Measurements from ENCODE around the gene LAMB4.
A peak's percentile ranks its signal among the peaks of the same experiment; 100 is the strongest.

LAMB4 gene

GRCh38 chr7:108130261-108130660, at the start of gene LAMB4:
TSS of gene LAMB4 (minus strand) at chr7:108130361. CDS start at chr7:108123164, 7,197 bp downstream.
- no peak for DNase-seq (ENCODE audit: low spot score)

DNA sequence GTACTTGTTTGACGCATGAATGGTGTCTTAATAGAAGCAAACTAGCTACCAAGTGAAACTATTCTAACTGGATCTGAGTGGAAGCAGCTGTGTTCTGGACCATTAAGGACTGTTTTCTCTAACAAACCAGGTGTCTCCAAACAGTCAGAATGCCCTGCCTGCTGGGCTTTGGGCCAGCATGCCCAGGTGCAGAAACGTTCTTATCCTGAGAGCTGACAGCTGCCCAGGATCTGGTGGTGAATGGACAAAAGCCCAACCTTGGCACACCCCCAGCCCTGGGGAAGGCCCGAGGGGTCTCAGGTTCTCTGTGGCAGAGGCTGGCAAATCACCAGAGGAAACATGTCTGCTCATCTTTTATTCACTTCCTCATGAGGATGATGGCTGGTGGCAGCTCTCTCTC, 48.2 kb upstream of the LAMB4 start:
- DNase-seq (ENCODE audit: low spot score) = no peak

DNA sequence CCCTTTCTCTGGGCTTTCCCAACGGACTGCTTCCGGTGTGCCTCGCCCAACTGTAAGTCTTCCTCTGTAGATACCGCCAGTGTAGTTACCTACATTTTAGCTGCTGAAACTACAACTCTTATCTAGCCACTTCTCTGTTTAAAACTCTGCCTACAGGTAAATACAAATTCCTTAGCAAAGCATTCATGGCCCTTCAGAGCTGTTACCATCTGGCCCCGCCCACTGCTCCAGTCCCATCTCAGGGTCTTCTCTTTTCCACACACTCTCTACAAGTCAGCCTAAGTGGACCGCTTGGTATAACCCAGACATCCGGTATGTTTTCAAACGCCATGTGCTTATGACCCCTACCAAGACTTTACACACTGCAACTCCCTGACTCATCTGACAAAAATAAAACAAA, 41.0 kb upstream of the LAMB4 start:
- no peak for DNase-seq (ENCODE audit: low spot score)

DNA sequence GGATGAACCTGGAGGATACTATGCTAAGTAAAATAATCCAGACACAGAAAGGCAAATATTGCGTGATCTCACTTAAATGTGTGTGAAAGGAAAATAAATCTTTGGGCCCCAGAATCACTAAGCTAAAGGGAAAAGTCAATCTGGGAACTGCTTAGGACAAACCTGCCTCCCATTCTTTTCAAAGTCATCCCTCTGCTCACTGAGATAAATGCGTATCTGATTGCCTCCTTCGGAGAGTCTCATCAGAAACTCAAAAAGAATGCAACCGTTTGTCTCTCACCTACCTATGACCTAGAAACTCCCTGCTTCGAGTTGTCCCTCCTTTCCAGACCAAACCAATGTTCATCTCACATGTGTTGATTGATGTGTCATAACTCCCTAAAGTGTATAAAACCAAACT, 40.1 kb upstream of the LAMB4 start:
- DNase-seq (ENCODE audit: low spot score) = no peak

- peak; percentile 20 for DNase-seq (ENCODE audit: low spot score)
Measured at GRCh38 chr7:108167460-108167859, 37.3 kb upstream of the LAMB4 start.

- DNase-seq (ENCODE audit: low spot score) = no peak
Measured at GRCh38 chr7:108166687-108167086, 36.5 kb upstream of the LAMB4 start.

DNA sequence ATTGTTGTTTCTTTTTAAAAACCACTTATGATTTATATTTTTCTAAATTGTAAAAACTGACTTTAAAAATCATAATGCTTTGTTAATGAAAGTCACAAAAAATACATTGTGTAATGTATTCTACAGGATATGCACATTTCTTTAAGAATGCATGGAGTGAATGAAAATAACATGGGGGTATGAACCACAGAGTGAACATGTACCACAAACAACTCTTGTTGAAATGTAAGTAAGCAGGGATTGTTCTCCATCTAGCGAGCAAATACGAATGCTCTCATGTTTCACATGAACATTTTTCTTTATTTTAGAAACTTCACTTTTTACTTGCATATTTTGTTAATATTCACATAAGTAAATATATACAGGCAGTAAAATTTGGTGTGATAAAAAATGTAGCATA, 35.6 kb upstream of the LAMB4 start:
- no peak for DNase-seq (ENCODE audit: low spot score)

DNA sequence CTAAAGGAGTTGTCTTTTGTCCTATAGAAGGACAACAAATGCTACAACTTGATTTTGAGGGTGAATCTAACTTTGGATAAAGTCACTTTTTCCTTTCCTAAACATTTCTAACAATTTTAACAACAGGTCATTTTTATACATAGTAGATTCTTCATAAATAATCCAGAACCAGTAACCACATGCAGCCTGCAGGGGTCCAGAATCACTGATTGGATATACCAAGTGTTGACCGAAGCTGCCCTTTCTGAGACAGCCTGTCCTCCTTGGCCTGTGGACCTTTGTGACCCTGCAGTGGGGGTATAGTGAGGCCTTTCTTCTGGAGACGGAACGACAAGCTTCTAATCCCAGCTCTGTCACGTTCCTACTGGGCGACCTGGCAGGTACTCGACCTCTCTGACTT, 34.8 kb upstream of the LAMB4 start:
- DNase-seq (ENCODE audit: low spot score) = no peak

DNA sequence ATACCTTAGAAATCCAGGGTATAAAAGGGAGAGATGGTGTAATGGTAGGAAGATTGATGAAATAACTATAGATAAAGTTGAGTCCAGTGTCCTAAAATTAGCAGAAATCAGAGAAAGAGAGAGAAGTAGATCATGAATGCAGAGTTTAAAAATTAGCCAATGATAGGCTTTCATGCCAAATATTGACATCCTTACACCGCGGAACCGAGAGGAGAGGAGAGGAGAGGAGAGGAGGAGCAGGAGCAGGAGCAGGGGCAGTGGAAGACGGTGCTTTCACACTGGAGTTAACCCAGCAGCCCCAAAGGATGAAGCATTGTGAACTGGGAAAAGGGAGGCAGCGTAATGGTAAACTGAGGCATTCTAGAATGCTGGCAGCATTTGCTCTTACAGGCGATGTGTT, 34.2 kb upstream of the LAMB4 start:
- no peak for DNase-seq (ENCODE audit: low spot score)

- DNase-seq (ENCODE audit: low spot score) = peak; percentile 11
Measured at GRCh38 chr7:108158776-108159175, 28.6 kb upstream of the LAMB4 start.

DNA sequence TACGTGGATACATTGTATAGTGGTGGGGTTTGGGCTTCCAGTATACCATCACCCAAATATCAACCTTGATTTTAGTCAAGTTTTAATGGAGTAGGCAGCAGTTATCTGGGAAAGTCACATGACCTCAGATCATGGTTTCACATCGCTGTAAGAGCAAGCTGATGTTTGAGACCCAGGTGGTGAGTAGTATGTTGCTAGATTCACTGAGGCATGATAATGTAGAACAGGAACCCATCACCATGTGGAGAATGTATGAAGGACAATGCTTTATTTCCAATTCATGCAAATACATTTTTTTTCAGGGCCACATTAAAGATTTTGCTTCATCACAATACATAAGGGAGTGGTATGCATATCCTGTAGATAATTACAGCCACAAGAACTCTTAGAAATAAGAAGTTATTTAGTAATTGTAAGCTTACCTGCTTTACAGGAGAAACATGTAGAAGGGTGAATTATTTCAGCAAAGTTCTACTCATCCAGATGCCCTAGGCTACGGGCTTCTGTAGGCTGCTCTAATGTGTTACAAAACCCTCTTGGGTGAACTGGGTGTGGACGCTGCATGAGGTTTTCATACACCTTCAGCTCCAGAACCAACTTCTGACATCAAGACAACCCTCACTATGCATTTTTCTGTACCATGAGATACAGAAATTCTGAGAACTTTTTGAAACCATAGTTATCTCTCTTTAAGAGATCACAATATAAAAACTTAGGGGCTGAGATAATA, 27.6 kb upstream of the LAMB4 start:
- no peak for DNase-seq (ENCODE audit: low spot score)

DNA sequence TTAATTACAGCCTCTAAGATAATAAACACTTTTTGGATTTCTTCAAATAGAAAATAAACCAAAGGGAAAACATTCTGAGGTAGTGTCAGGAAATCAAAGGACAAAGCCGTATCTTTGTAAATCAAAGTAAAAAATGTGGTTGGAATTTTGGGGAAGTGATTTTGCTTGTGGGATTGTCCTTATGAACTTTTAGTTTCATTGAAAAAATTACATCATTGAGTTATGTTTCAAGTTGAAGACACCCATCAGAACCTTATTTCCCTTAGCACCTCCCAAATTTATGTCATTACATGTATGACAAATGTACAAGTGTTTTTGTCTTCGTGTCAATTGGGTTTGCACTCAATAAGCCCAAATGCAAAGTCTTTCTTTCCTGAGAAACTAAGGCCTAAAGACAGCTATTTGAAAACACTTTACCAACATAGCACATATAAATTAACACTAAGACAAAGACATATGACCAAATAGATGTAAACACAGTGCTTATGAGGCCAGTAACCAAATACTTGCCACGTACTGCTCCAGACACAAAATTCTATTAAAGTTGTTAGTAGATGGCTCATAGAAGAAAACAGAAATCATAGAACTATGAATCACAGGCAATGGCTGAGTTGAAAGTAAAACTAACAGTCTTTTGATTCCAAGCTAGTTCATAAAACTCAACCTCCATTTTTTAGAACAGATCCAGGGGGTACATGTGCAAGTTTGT, 26.9 kb upstream of the LAMB4 start:
- DNase-seq (ENCODE audit: low spot score) = peak; percentile 14

DNA sequence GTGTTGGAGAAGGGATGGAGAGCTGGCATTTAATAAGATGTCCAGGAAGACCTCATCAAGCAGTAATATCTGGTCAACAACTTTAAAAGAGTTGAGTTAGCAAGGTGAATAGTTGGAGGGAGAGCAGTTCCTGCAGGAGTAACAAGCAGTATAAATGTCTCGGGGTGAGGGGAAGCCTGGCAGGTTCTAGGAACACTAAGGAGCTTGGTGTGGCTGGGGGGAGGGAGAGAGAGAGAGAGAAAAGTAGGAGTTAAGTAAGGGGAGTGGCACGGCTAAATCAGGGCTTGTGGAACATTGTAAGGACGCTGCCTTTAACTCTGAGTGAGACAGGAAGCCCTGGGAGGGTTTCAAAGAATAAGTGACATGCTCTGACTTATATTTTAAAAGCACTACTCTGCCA, 22.0 kb upstream of the LAMB4 start:
- no peak for DNase-seq (ENCODE audit: low spot score)

GRCh38 chr7:108149908-108150307, 19.7 kb upstream of the LAMB4 start:
- DNase-seq (ENCODE audit: low spot score) = no peak

- no peak for DNase-seq (ENCODE audit: low spot score)
Measured at GRCh38 chr7:108149119-108149518, 19.0 kb upstream of the LAMB4 start.

DNA sequence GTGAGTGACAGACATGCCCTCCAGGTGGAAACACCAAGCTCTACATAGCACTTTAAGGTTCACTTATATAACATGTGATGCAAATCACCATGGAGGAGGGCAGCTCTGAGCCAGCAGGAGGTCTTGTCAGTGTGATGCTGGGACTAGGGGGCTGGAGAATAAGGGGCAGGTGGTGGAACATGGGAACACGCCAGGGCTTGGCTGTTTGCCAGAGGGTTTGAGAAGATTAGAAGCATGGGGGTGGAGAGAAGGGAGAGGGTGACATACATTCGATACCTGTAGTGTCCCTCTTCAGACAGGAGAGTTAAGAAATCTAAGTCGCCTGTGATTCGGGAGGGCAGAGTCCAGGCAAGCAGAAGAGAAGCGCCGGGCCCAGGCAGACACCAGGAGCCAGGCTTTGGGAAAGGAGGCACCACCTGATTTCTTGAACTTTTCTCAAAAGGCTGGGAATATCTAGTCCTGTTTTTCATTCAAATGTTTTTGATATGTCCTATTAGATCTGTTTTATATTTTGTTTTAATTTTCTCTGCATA, 16.9 kb upstream of the LAMB4 start:
- no peak for DNase-seq (ENCODE audit: low spot score)

DNA sequence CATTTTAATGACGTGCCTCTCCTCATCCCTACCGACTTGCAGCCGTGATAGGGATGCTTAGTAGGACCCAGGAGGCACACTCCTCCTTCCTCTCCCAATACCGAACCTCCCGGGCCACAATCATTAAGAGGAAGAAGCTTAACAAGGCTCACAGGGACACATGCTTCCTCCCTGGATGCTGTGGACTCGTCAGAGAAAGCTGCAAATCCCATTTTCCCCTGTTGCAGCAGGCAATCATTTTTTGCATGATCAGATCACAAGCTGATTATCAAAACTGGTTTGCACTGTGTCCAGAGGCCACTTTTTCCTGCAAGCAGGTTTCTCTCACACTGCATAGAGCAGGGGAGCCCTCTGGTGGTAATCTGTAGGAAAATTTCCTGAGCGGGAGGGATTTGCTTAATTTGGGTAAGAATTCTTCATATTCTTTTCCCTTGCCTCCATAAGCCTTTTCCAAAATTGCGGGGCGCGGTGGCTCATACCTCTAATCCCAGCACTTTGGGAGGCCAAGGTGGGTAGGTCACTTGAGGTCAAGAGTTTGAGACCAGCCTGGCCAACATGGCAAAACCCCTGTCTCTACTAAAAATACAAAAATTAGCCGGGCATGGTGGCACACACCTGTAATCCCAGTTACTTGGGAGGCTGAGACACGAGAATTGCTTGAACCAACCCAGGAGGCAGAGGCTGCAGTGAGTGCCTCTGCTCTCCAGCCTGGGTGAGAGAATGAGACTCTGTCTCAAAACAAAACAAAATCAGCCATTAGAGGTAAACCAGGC, 16.1 kb upstream of the LAMB4 start:
- DNase-seq (ENCODE audit: low spot score) = peak; percentile 75

DNA sequence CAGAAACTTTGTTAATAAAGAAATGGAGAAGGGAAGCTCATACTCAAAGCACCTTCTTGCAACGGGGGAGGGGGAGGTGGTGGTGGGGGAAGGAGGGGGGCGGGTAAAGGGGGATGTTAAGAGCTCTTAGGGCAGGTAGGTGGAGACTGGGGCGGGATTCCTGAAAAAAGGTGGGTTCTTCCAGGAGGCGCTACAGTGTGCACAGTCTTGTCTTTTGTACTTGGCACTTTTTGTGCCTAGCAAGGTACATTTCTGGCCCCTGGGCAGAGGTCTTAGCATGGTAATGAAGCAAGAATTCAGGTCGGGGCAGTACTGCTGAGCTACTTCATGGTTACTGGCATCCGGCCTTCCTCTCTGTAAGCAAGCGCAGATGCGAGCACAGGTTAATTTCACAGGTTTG, 15.2 kb upstream of the LAMB4 start:
- no peak for DNase-seq (ENCODE audit: low spot score)

GRCh38 chr7:108144931-108145330, 14.8 kb upstream of the LAMB4 start:
- no peak for DNase-seq (ENCODE audit: low spot score)

DNA sequence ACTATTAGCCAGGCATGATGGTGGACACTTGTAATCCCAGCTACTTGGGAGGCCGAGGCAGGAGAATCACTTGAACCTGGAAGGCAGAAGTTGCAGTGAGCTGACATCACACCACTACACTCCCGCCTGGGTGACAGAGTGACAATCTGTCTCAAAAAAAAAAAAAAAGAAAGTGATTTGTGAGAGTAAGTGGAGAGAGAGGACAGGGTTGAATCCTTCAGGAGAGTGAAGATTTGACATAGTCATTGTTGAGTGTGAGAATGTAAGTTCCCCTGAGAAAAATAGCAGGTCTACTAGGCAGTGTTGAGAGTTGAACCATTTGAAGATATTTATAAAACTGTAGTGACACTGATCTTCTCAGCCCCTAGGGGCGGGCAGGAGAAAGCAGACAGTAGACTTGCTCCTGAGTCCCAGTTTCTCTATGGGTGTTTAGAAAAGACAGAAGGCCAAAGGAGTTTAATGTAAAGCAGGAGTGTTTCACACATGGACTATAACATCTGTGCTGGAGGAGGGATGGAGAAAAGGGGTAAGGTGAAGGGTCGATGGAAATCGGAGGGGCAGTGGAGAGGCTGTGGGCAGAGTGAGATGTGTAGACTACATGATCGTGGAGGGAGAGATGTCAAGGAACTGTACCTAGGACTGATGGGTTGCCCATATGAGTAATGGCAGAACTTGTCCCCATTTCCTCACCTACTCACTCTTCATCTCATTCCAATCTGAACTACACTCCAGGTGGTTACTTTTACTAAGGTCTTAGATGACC, 13.7 kb upstream of the LAMB4 start:
- no peak for DNase-seq (ENCODE audit: low spot score)

DNA sequence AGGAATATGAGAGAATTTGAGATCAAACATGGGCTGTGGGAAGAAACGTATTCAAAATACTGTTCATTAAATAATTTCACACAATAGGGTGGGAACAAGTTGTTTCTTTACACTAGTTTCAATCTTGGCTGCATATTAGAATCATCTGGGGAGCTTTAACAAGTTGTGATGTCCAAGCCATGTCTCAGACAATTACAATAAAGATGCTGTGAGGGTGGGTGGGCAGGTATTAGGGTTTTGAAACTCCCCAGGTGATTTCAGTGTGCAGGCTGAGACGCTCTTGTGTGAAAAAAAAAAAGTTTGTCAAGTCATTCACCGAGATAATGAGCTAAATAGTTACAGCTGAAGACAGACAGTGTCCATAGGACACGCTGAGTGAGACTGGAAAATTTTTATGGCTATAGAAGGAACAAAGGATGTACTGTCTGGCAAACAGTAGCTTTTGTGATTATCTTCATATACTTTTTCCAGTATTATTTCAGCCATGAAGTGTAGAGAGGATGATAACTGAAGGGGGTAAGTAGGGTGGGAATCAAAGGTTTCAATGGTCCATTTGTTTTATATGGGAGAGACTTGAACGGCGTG, 12.6 kb upstream of the LAMB4 start:
- DNase-seq (ENCODE audit: low spot score) = no peak

DNA sequence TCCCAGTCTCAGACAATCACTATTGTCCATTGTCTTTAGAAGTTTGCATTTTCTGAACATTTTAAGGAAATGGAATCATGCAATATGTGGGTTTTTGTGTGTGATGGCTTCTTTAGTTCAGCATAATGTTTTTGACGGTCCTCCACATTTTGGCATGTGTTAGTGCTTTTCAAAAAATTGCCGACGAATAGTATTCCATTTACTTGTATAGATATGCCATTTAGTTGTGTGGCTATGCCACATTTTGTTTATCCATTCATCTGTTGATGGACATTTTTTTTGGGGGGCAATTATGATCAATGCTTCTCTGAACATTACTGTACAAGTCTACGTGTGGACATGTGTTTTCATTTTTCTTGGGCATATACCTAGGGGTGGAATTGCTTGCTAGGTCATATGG, 12.0 kb upstream of the LAMB4 start:
- DNase-seq (ENCODE audit: low spot score) = no peak
